Right atrium auricular region (tissue), 2 donors: Measurements from ENCODE around the gene CRYBA4. TPM values are rescaled to one million over a fixed set of nuclear protein-coding genes. Genes with fewer than 3 reads are reported as not detected.

Experiments
- DNase-seq: peaks from one replicate; pipeline ENCODE4 v3.0.0-alpha.2; 2019; ENCODE audit warnings: low spot score
- H3K27ac ChIP-seq, 2 donors: fragments of 200-600 bp; sonication (generic); 1 replicate in 1 of 2; 2 replicates in 1 of 2; pipeline ENCODE4 v1.5.1; 2016 to 2019
- H3K27me3 ChIP-seq, 2 donors: fragments of 200-600 bp; sonication (generic); one replicate each; pipeline versions ENCODE4 v1.5.1 to v1.6.0; 2017 to 2019
- H3K36me3 ChIP-seq: fragments of 200-600 bp; sonication (generic); one replicate; pipeline ENCODE4 v1.5.1; 2016
- H3K4me1 ChIP-seq, 2 donors: fragments of 200-600 bp; sonication (generic); one replicate each; pipeline versions ENCODE4 v1.5.1 to v1.6.0; 2017 to 2019
- H3K4me3 ChIP-seq, 2 donors: fragments of 200-600 bp; sonication (generic); 1 replicate in 1 of 2; 2 replicates in 1 of 2; pipeline ENCODE4 v1.5.1; 2017 to 2019; ENCODE audit warnings: mild to moderate bottlenecking in 1 of 2, moderate library complexity in 1 of 2
- H3K9me3 ChIP-seq, 2 donors: fragments of 200-600 bp; sonication (generic); one replicate each; pipeline ENCODE4 v1.5.1; 2019
- total RNA-seq, 2 donors: library from RNA; depleted of rRNA; stranded (reverse); fragments of >200 nt; gene quantifications; one replicate each; pipeline ENCODE4 v1.1.0, GENCODE V29; 2016
- TF ChIP-seq, protein P1 (sequence below), 2 donors: fragments of 200-600 bp; sonication (generic); IDR thresholded peaks; one replicate each; pipeline ENCODE4 v1.5.1; 2019; ENCODE audit warnings: antibody characterized with exemption in 2 of 2

Gene CRYBA4
- total RNA-seq, 2 donors from 2014 or later = not detected

DNA sequence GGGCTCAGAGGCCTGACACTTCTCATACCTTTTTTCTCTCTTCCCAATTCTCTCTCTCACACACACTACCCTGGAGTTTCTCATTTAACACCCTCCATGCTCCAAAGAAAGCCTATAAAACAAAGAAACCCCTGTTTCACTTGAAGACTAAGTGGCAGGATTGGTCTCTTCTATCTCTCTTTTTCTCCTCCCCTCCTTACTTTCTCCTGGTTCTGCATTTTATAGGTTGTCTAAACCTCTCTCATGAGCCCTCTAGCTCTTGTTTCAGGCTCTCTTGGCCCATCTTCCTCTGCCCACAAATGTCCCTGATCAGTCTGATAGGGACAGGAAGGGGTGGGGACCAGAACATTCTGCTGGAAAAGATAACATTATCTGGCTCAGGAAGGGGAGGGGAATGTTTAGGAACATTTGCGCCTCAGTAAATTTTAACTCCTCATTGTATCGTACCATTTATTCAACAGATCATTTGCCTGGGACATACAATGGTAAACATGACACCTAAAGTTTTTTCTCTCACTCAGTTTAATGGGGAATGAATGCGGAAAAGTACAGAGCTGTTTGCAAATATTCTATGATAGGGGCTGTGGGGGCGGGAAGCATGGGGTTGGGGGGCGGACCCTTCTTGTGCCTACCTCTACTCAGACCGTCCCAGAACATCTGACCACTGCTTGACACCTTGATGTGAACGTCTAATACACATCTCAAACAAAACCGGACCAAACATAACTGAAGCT is 10.8 kb downstream of the CRYBA4 start:
- TF ChIP-seq, protein P1, sequence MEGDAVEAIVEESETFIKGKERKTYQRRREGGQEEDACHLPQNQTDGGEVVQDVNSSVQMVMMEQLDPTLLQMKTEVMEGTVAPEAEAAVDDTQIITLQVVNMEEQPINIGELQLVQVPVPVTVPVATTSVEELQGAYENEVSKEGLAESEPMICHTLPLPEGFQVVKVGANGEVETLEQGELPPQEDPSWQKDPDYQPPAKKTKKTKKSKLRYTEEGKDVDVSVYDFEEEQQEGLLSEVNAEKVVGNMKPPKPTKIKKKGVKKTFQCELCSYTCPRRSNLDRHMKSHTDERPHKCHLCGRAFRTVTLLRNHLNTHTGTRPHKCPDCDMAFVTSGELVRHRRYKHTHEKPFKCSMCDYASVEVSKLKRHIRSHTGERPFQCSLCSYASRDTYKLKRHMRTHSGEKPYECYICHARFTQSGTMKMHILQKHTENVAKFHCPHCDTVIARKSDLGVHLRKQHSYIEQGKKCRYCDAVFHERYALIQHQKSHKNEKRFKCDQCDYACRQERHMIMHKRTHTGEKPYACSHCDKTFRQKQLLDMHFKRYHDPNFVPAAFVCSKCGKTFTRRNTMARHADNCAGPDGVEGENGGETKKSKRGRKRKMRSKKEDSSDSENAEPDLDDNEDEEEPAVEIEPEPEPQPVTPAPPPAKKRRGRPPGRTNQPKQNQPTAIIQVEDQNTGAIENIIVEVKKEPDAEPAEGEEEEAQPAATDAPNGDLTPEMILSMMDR (IDR thresholded peaks at IDR 0.05) = no peak
- no peaks in the 10 kb centered on the region for H3K4me1 ChIP-seq
- H3K9me3 ChIP-seq = no peaks in the 10 kb centered on the region
- H3K27ac ChIP-seq = peak overlapping the region; percentile 43 to 55
- H3K36me3 ChIP-seq = no peaks in the 10 kb centered on the region
- H3K4me3 ChIP-seq = no peak overlapping the region
- H3K27me3 ChIP-seq = no peaks in the 10 kb centered on the region
- DNase-seq = no peak

DNA sequence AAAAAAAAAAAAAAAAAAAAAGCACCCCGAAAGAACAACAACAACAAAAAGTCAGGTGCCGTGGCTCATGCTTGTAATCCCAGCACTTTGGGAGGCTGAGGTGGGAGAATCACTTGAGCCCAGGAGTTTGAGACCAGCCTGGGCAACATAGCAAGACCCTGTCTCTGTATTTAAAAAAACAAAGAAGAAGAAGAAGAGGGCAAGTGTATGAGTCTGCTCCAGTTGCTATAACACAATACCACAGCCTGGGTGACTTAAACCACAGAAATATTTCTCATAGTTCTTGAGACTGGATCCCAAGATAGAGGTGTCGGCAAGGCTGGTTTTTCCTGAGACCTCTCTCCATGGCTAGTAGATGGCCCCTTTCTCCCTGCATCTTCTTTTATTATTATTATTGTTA is 12.4 kb downstream of the CRYBA4 start:
- H3K27me3 ChIP-seq = no peaks in the 10 kb centered on the region
- DNase-seq = no peak
- no peaks in the 10 kb centered on the region for H3K9me3 ChIP-seq
- no peaks in the 10 kb centered on the region for H3K4me1 ChIP-seq
- no peaks in the 10 kb centered on the region for H3K36me3 ChIP-seq
- H3K27ac ChIP-seq = no peak overlapping the region
- TF ChIP-seq, protein P1 (IDR thresholded peaks at IDR 0.05) = no peak
- no peak overlapping the region for H3K4me3 ChIP-seq

DNA sequence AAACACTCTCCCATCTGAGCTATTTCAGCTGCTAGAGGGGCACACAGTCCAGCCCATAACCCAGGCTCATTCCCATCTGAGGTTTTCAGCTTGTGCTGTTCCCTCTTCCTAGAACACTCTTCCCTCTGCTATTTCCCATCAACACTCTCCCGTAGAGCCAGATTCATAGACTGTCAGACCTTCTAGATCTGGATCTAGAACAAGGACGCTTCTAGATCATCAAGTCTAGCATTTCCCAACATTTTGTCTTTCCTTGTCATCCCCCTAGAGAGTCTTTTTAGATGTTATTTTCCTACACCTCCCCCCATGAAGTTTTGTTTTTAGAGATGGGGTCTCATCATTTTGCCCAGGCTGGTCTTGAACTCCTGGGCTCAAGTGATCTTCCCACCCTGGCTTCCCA is 13.4 kb downstream of the CRYBA4 start:
- Histone ChIP-seq H3K9me3 (no peaks in the 10 kb centered on the region), H3K4me1 (no peaks in the 10 kb centered on the region), H3K27ac (no peak overlapping the region), H3K36me3 (no peaks in the 10 kb centered on the region), H3K4me3 (no peak overlapping the region), H3K27me3 (no peaks in the 10 kb centered on the region)
- TF ChIP-seq, protein P1 (IDR thresholded peaks at IDR 0.05) = no peak
- DNase-seq = no peak

DNA sequence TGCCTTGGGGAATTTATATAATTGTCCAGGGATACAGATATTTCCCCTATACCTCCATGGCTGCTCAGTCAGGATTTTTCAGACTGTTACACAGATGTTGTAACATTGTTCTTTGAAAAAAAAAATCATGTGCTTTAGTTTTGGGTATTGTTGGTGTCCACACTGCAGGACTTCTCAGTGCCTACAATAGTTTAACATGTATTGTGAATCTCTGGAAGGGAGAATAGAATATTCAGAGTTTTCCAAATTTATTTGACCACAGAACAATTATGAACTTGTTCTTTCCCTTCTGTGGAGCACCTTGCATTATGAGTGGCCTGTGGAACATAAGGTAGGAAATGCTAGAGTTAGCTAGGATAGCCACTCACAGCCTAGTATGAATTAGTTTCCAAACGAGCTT is 14.5 kb downstream of the CRYBA4 start:
- Histone ChIP-seq H3K27me3 (no peaks in the 10 kb centered on the region), H3K27ac (no peak overlapping the region), H3K9me3 (no peaks in the 10 kb centered on the region), H3K36me3 (no peaks in the 10 kb centered on the region), H3K4me1 (no peaks in the 10 kb centered on the region), H3K4me3 (no peak overlapping the region)
- TF ChIP-seq, protein P1 (IDR thresholded peaks at IDR 0.05) = no peak
- no peak for DNase-seq

DNA sequence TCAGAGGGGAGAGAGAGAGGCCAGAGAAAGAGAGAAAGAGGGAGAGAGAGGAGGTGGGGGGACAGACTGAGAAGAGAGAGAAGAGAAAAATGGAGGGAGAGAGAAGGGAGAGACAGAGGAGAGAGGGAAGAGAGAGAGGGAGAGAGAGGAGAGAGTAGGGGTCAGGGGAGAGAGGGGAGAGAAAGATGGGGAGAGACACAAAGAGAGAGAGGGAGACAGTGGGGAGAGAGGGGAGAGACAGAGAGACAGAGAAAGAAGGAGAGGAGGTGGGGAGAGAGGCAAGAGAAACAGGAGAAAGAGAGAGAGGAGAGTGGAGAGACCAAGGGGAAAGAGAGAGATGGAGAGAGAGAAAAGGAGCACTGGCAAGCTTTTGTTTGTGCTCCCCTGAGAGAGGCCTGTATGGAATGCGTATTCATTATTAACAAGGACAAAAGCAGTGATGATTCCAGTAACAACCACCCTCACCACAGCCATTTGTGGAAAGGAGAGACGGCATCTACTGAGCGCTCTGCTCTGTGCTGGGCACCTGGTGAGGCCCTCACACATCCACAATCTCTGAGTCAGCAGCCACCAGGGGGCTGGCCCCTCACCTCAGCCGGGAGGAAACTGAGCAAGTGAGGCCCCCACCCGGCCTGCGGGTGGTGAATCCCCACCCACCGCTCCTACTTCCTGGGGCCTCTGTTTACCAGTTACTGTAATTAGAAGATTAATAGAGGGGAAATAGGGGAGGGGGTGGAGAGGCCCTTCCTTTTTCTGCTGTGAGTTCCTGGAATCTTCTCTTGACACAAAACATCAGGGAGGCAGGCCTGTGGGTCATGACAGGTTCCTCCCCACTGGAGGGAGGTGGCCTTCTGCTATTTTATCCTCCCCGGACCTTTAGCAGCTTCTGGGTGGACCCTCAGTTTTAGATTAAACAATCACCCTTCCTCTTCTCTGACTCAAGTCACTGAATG is 21.0 kb downstream of the CRYBA4 start:
- Histone ChIP-seq H3K4me3 (no peak overlapping the region), H3K4me1 (peaks cover 0 to 15% of the 10 kb centered on the region in 2 donors), H3K27ac (peak overlapping the region; percentile 11 to 39), H3K27me3 (no peaks in the 10 kb centered on the region), H3K36me3 (no peaks in the 10 kb centered on the region), H3K9me3 (no peaks in the 10 kb centered on the region)
- no peak for DNase-seq
- TF ChIP-seq, protein P1 (IDR thresholded peaks at IDR 0.05) = no peak
